ENCODE results near the gene CELF2.

The CELF2 gene

GRCh38 chr10:11276449-11276990 lies 258.8 kb downstream of the CELF2 start:
- no peak for ATAC-seq
- TF ChIP-seq CSDC2 (CRISPR knock-in tag; IDR thresholded peaks at IDR 0.05), result no peak
- no peak for TF ChIP-seq ARNTL (CRISPR knock-in tag; IDR thresholded peaks at IDR 0.05; ENCODE audit: borderline replicate concordance, low read depth)
- TF ChIP-seq ZFP30 (CRISPR knock-in tag; IDR thresholded peaks at IDR 0.05), result no peak
- TF ChIP-seq, protein P1, sequence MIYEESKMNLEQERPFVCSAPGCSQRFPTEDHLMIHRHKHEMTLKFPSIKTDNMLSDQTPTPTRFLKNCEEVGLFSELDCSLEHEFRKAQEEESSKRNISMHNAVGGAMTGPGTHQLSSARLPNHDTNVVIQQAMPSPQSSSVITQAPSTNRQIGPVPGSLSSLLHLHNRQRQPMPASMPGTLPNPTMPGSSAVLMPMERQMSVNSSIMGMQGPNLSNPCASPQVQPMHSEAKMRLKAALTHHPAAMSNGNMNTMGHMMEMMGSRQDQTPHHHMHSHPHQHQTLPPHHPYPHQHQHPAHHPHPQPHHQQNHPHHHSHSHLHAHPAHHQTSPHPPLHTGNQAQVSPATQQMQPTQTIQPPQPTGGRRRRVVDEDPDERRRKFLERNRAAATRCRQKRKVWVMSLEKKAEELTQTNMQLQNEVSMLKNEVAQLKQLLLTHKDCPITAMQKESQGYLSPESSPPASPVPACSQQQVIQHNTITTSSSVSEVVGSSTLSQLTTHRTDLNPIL (CRISPR knock-in tag; IDR thresholded peaks at IDR 0.05; ENCODE audit: low read depth), result no peak
- TF ChIP-seq GLIS3 (CRISPR knock-in tag; IDR thresholded peaks at IDR 0.05), result no peak
- no peak for TF ChIP-seq ZFP3 (CRISPR knock-in tag; IDR thresholded peaks at IDR 0.05)
- TF ChIP-seq ZNF565 (CRISPR knock-in tag; conservative IDR thresholded peaks at IDR 0.05; ENCODE audit: low read depth), result no peak
- TF ChIP-seq ZNF70 (CRISPR knock-in tag; IDR thresholded peaks at IDR 0.05), result no peak
- no peak for TF ChIP-seq CSRNP3 (CRISPR knock-in tag; IDR thresholded peaks at IDR 0.05)
- TF ChIP-seq TSHZ2 (CRISPR knock-in tag; IDR thresholded peaks at IDR 0.05), result no peak

DNA sequence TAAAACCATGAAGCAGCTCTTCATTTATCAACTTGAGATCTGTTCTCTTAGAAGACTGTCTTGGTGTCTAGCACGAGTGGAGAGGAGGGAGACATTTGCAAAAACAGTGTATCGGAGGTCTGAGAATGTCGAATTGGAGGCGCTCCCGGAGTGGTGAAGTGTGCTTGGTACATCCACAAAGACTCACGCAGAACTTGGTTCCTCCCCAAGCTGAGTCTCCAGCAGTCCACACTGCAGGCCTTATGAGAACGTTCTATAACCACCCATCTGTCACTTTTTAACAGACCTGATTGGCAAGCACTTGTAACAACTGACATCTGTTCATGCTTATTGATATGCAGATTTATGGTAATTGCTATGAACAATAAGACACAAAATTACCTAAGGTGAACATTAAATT lies 261.6 kb downstream of the CELF2 start:
- no peak for ATAC-seq
- TF ChIP-seq, protein P1 (CRISPR knock-in tag; IDR thresholded peaks at IDR 0.05; ENCODE audit: low read depth), result no peak
- no peak for TF ChIP-seq TSHZ2 (CRISPR knock-in tag; IDR thresholded peaks at IDR 0.05)
- no peak for TF ChIP-seq OSR1 (CRISPR knock-in tag; IDR thresholded peaks at IDR 0.05)
- TF ChIP-seq ARNTL (CRISPR knock-in tag; IDR thresholded peaks at IDR 0.05; ENCODE audit: borderline replicate concordance, low read depth), result no peak
- TF ChIP-seq ZNF8 (CRISPR knock-in tag; IDR thresholded peaks at IDR 0.05), result no peak
- no peak for TF ChIP-seq TOX (CRISPR knock-in tag; IDR thresholded peaks at IDR 0.05; ENCODE audit: borderline replicate concordance)
- TF ChIP-seq CSDC2 (CRISPR knock-in tag; IDR thresholded peaks at IDR 0.05), result no peak
- TF ChIP-seq ZNF565 (CRISPR knock-in tag; conservative IDR thresholded peaks at IDR 0.05; ENCODE audit: low read depth), result no peak
- no peak for TF ChIP-seq RARB (CRISPR knock-in tag; IDR thresholded peaks at IDR 0.05)
- no peak for TF ChIP-seq ZNF70 (CRISPR knock-in tag; IDR thresholded peaks at IDR 0.05)
- TF ChIP-seq GLIS3 (CRISPR knock-in tag; IDR thresholded peaks at IDR 0.05), result no peak
- no peak for TF ChIP-seq PATZ1 (CRISPR knock-in tag; IDR thresholded peaks at IDR 0.05; ENCODE audit: borderline replicate concordance)

All from SK-N-SH treated with all-trans-retinoic acid at 6 μM for 48 hours (cell line).